HepG2 (cell line): Measurements from ENCODE around the gene PXT1. TPM values are rescaled to one million over a fixed set of nuclear protein-coding genes. Genes with fewer than 3 reads are reported as not detected.

Experiments
- CAMTA2 ChIP-seq: sonication (generic); formaldehyde crosslinking; IDR thresholded peaks from 2 replicates; pipeline ENCODE4 v1.4.0; 2020; ENCODE audit warnings: mild to moderate bottlenecking, missing genetic modification reagents, borderline replicate concordance
- CREB1 ChIP-seq, 2 experiments: fragments of 450-650 bp in 1 of 2; IDR thresholded peaks; 2 replicates each; pipeline ENCODE4 v1.6.1; 2016 to 2017; ENCODE audit warnings: control low read depth in 1 of 2, mild to moderate bottlenecking in 1 of 2, missing compliant biosample characterization in 1 of 2, missing genetic modification characterization in 1 of 2
- CTCF ChIP-seq: sonication (generic); formaldehyde crosslinking; IDR thresholded peaks from 2 replicates; pipeline ENCODE4 v1.5.0; 2020; ENCODE audit warnings: mild to moderate bottlenecking, missing genetic modification reagents, moderate library complexity
- DMAP1 ChIP-seq: IDR thresholded peaks from 2 replicates; pipeline ENCODE4 v1.6.1; 2016
- FOSL2 ChIP-seq: sonication (generic); formaldehyde crosslinking; IDR thresholded peaks from 2 replicates; pipeline ENCODE4 v1.4.0; 2020; ENCODE audit warnings: missing genetic modification reagents
- FOXA3 ChIP-seq: IDR thresholded peaks from 2 replicates; pipeline ENCODE4 v1.6.1; 2016; ENCODE audit warnings: missing genetic modification reagents, missing compliant biosample characterization
- GPBP1L1 ChIP-seq: sonication (generic); formaldehyde crosslinking; IDR thresholded peaks from 2 replicates; pipeline ENCODE4 v1.5.0; 2020; ENCODE audit warnings: mild to moderate bottlenecking, missing genetic modification reagents
- HMG20A ChIP-seq: IDR thresholded peaks from 2 replicates; pipeline ENCODE4 v1.6.1; 2016; ENCODE audit warnings: borderline replicate concordance
- RNF2 ChIP-seq: fragments of 450-650 bp; conservative IDR thresholded peaks from 2 replicates; pipeline ENCODE4 v1.6.1; 2016; ENCODE audit warnings: low read depth
- RORA ChIP-seq: sonication (generic); formaldehyde crosslinking; IDR thresholded peaks from 2 replicates; pipeline ENCODE4 v1.5.0; 2020; ENCODE audit warnings: mild to moderate bottlenecking, missing genetic modification reagents, moderate library complexity
- SALL1 ChIP-seq: sonication (generic); formaldehyde crosslinking; IDR thresholded peaks from 2 replicates; pipeline ENCODE4 v1.8.0; 2022; ENCODE audit warnings: mild to moderate bottlenecking, missing genetic modification reagents
- SMAD1 ChIP-seq: sonication (generic); formaldehyde crosslinking; IDR thresholded peaks from 2 replicates; pipeline ENCODE4 v1.4.0; 2020; ENCODE audit warnings: missing genetic modification reagents, low read depth, mild to moderate bottlenecking, borderline replicate concordance
- ZBTB2 ChIP-seq: sonication (generic); formaldehyde crosslinking; IDR thresholded peaks from 2 replicates; pipeline ENCODE4 v1.8.0; 2022; ENCODE audit warnings: low read depth, missing genetic modification reagents
- ZNF24 ChIP-seq: fragments of 450-650 bp; IDR thresholded peaks from 2 replicates; pipeline ENCODE4 v1.6.1; 2017; ENCODE audit warnings: antibody characterized with exemption, mild to moderate bottlenecking
- ZNF614 ChIP-seq: IDR thresholded peaks from 2 replicates; pipeline ENCODE4 v1.6.1; 2018; ENCODE audit warnings: missing biosample characterization, missing genetic modification reagents, inconsistent platforms, borderline replicate concordance
- ZNF704 ChIP-seq: sonication (generic); formaldehyde crosslinking; IDR thresholded peaks from 2 replicates; pipeline ENCODE4 v1.8.1; 2023; ENCODE audit warnings: mild to moderate bottlenecking, inconsistent platforms, moderate library complexity, missing genetic modification reagents, borderline replicate concordance
- polyA plus RNA-seq, 8 experiments: library from polyadenylated mRNA; depleted of rRNA in 3 of 8; stranded (reverse) in 7 of 8; unstranded in 1 of 8; fragments of >200 nt; fragmentation: Illumina TruSeq in 4 of 8; extraction: Trizol in 4 of 8; gene quantifications; 2 replicates each; pipeline versions ENCODE4 v1.2.1 to v1.2.3, GENCODE V29; 2011 to 2016; ENCODE audit warnings: low read depth in 4 of 8, missing spikeins in 1 of 8, mixed read lengths in 1 of 8; ENCODE audit not compliant: insufficient read depth in 1 of 8
- total RNA-seq, 5 experiments: library from RNA; depleted of rRNA; stranded (reverse); fragments of >200 nt; fragmentation: Illumina TruSeq; extraction: Trizol; gene quantifications; 2 replicates each; pipeline ENCODE4 v1.2.3, GENCODE V29; 2016; ENCODE audit warnings: low read depth in 1 of 5
- TF ChIP-seq, protein P1 (sequence below): sonication (generic); formaldehyde crosslinking; IDR thresholded peaks from 2 replicates; pipeline ENCODE4 v1.8.1; 2023; ENCODE audit warnings: mild to moderate bottlenecking, missing genetic modification reagents, borderline replicate concordance
- TF ChIP-seq, protein P2 (sequence below): sonication (generic); formaldehyde crosslinking; IDR thresholded peaks from 2 replicates; pipeline ENCODE4 v1.8.0; 2022; ENCODE audit warnings: missing genetic modification reagents, mild to moderate bottlenecking, moderate library complexity, borderline replicate concordance
- TF ChIP-seq, protein P3 (sequence below): sonication (generic); formaldehyde crosslinking; IDR thresholded peaks from 2 replicates; pipeline ENCODE4 v1.4.0; 2020; ENCODE audit warnings: missing genetic modification reagents

The PXT1 gene
- total and polyA plus RNA-seq, 2 of the 13 experiments (the other 11 are each of a cell fraction or from before 2014, with no cell fraction given), result 0.04 TPM; not detected in 1

- TF ChIP-seq, protein P1, sequence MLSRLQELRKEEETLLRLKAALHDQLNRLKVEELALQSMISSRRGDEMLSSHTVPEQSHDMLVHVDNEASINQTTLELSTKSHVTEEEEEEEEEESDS (CRISPR knock-in tag), result no peak
- TF ChIP-seq FOSL2, result peak; percentile 95
- TF ChIP-seq GPBP1L1 (CRISPR knock-in tag), result no peak
- peak; percentile 70 for TF ChIP-seq RNF2
- TF ChIP-seq CAMTA2 (CRISPR knock-in tag), result no peak
- no peak for TF ChIP-seq SMAD1 (CRISPR knock-in tag)
- peak; percentile 79 for TF ChIP-seq ZBTB2 (CRISPR knock-in tag)
- TF ChIP-seq RORA (CRISPR knock-in tag), result no peak
- TF ChIP-seq, protein P2, sequence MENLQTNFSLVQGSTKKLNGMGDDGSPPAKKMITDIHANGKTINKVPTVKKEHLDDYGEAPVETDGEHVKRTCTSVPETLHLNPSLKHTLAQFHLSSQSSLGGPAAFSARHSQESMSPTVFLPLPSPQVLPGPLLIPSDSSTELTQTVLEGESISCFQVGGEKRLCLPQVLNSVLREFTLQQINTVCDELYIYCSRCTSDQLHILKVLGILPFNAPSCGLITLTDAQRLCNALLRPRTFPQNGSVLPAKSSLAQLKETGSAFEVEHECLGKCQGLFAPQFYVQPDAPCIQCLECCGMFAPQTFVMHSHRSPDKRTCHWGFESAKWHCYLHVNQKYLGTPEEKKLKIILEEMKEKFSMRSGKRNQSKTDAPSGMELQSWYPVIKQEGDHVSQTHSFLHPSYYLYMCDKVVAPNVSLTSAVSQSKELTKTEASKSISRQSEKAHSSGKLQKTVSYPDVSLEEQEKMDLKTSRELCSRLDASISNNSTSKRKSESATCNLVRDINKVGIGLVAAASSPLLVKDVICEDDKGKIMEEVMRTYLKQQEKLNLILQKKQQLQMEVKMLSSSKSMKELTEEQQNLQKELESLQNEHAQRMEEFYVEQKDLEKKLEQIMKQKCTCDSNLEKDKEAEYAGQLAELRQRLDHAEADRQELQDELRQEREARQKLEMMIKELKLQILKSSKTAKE (CRISPR knock-in tag), result no peak; the same call in 1 of the 2 replicates
- peak; percentile 88 for TF ChIP-seq ZNF614
- TF ChIP-seq CTCF (CRISPR knock-in tag), result peak; percentile 32
- peak; percentile 68; the same call in 1 of the 2 replicates for TF ChIP-seq CREB1 (IDR thresholded peaks at IDR 0.05)
- TF ChIP-seq CREB1 (CRISPR knock-in tag; IDR thresholded peaks at IDR 0.05), result no peak
- TF ChIP-seq SALL1 (CRISPR knock-in tag), result peak; percentile 95
- no peak for TF ChIP-seq ZNF24
- TF ChIP-seq, protein P3, sequence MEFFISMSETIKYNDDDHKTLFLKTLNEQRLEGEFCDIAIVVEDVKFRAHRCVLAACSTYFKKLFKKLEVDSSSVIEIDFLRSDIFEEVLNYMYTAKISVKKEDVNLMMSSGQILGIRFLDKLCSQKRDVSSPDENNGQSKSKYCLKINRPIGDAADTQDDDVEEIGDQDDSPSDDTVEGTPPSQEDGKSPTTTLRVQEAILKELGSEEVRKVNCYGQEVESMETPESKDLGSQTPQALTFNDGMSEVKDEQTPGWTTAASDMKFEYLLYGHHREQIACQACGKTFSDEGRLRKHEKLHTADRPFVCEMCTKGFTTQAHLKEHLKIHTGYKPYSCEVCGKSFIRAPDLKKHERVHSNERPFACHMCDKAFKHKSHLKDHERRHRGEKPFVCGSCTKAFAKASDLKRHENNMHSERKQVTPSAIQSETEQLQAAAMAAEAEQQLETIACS (CRISPR knock-in tag), result peak; percentile 97
- TF ChIP-seq ZNF704 (CRISPR knock-in tag), result no peak
- TF ChIP-seq HMG20A (CRISPR knock-in tag), result 0 out of 2 replicates have a peak, but pooled peaks have one; percentile 20
- TF ChIP-seq DMAP1, result peak; percentile 95
- peak; percentile 70 for TF ChIP-seq FOXA3 (CRISPR knock-in tag)
These were observed at the start of gene PXT1, which contains the start of gene KCTD20 (continued) for GRCh38 chr6:36442671-36443470.
